Activated CD4-positive, alpha-beta T cell treated with anti-CD3 and anti-CD28 coated beads, Interleukin-2, amount 10 ng/mL, durations not matched to agents 7 days and 5 days (primary cell): ENCODE measurements around the gene UBE2K. TPM values are rescaled to one million over a fixed set of nuclear protein-coding genes. Genes with fewer than 3 reads are reported as not detected.
A peak's percentile ranks its signal among the peaks of the same experiment; 100 is the strongest.
"Not testable (repeated sequence)": the region's sequence is repeated elsewhere in the genome, so short reads cannot be mapped to it uniquely, and the experiment has no call there.

Source experiments
- CTCF ChIA-PET: fragments of 350-600 bp; sonication (Branson Sonifier 250); formaldehyde crosslinking; loops from one replicate; lab custom pipeline; 2021; ENCODE audit warnings: antibody characterized with exemption; lab: Charles Lee
- POLR2A ChIA-PET: fragments of 350-600 bp; sonication (Branson Sonifier 250); formaldehyde crosslinking; loops from one replicate; lab custom pipeline; 2021; ENCODE audit warnings: antibody characterized with exemption; lab: Charles Lee
- DNase-seq: peaks from one replicate; pipeline ENCODE4 v3.0.0-alpha.2; 2020
- H3K27ac Mint-ChIP-seq: one replicate; pipeline ENCODE4 v1.8.0; 2021; ENCODE audit warnings: mild to moderate bottlenecking, moderate library complexity, mixed read lengths
- H3K27me3 Mint-ChIP-seq: one replicate; pipeline ENCODE4 v1.8.0; 2021; ENCODE audit warnings: mixed read lengths
- H3K36me3 Mint-ChIP-seq: one replicate; pipeline ENCODE4 v1.8.0; 2021; ENCODE audit warnings: low read depth, mixed read lengths
- H3K4me1 Mint-ChIP-seq: one replicate; pipeline ENCODE4 v1.8.0; 2021; ENCODE audit warnings: mixed read lengths
- H3K4me3 Mint-ChIP-seq: one replicate; pipeline ENCODE4 v1.8.0; 2021; ENCODE audit warnings: mild to moderate bottlenecking, moderate library complexity, mixed read lengths
- H3K9me3 Mint-ChIP-seq: one replicate; pipeline ENCODE4 v1.8.0; 2021; ENCODE audit warnings: mixed read lengths
- total RNA-seq, 2 experiments: library from RNA; stranded (reverse); gene quantifications; one replicate each; pipeline ENCODE4 v1.2.3, GENCODE V29; 2021

UBE2K gene
- total RNA-seq, 2 experiments from 2014 or later: 69.3 to 90.8 TPM

- ChIA-PET CTCF (interaction anchor here (0.8 kb wide), 1 partner anchor 14 kb away, joined by 3 read pairs; no protein-coding TSS in a partner anchor), POLR2A (no interaction called here)
- Mint-ChIP-seq H3K4me3 (no peak overlapping the region), H3K9me3 (no peaks in the 10 kb centered on the region), H3K27me3 (no peaks in the 10 kb centered on the region), H3K4me1 (peaks cover 56% of the 10 kb centered on the region), H3K27ac (no peak overlapping the region), H3K36me3 (peaks cover 35% of the 10 kb centered on the region)
- no peak for DNase-seq
Observed at GRCh38 chr4:39716356-39716755, 18.4 kb downstream of the UBE2K start.

GRCh38 chr4:39717743-39718142 lies 19.8 kb downstream of the UBE2K start:
- H3K4me1 Mint-ChIP-seq: peaks cover 54% of the 10 kb centered on the region
- DNase-seq, H3K9me3 Mint-ChIP-seq, H3K4me3 Mint-ChIP-seq, H3K27me3 Mint-ChIP-seq: not testable (repeated sequence)
- POLR2A ChIA-PET: interaction anchor here (0.6 to 1.5 kb wide), 2 partner anchors 12 to 20 kb away, joined by 3 to 4 read pairs; no protein-coding TSS in a partner anchor
- H3K36me3 Mint-ChIP-seq: peaks cover 28% of the 10 kb centered on the region
- peak overlapping the region; percentile 78 for H3K27ac Mint-ChIP-seq
- CTCF ChIA-PET: interaction anchor here (0.5 to 1.3 kb wide), 3 partner anchors 9 to 49 kb away, joined by 3 to 4 read pairs (median 4); no protein-coding TSS in a partner anchor

- Mint-ChIP-seq H3K27ac (peak overlapping the region; percentile 2), H3K4me1 (peaks cover 51% of the 10 kb centered on the region), H3K27me3 (no peaks in the 10 kb centered on the region), H3K9me3 (no peaks in the 10 kb centered on the region), H3K36me3 (peaks cover 28% of the 10 kb centered on the region), H3K4me3 (no peak overlapping the region)
- DNase-seq: no peak
- ChIA-PET CTCF (interaction anchor here (0.5 to 1.3 kb wide), 3 partner anchors 10 to 50 kb away, joined by 3 to 4 read pairs (median 4); no protein-coding TSS in a partner anchor), POLR2A (interaction anchor here (0.6 to 1.5 kb wide), 2 partner anchors 13 to 19 kb away, joined by 3 to 4 read pairs; no protein-coding TSS in a partner anchor)
Observed at GRCh38 chr4:39718366-39719323, 20.7 kb downstream of the UBE2K start.

- CTCF ChIA-PET: interaction anchor here (0.7 kb wide), 1 partner anchor 246 kb away, joined by 3 read pairs; no protein-coding TSS in a partner anchor
- Mint-ChIP-seq H3K27me3 (no peaks in the 10 kb centered on the region), H3K4me1 (peaks cover 47% of the 10 kb centered on the region), H3K9me3 (no peaks in the 10 kb centered on the region), H3K36me3 (peaks cover 26% of the 10 kb centered on the region), H3K27ac (no peak overlapping the region), H3K4me3 (no peak overlapping the region)
- POLR2A ChIA-PET: no interaction called here
- DNase-seq: no peak
Observed at GRCh38 chr4:39719804-39720580, 22.1 kb downstream of the UBE2K start.

GRCh38 chr4:39721273-39721672 lies 23.3 kb downstream of the UBE2K start:
- H3K27ac Mint-ChIP-seq, H3K27me3 Mint-ChIP-seq, H3K9me3 Mint-ChIP-seq, POLR2A ChIA-PET, H3K4me3 Mint-ChIP-seq, DNase-seq: not testable (repeated sequence)
- peaks cover 24% of the 10 kb centered on the region for H3K36me3 Mint-ChIP-seq
- peaks cover 37% of the 10 kb centered on the region for H3K4me1 Mint-ChIP-seq
- CTCF ChIA-PET: interaction anchor here (0.6 to 0.8 kb wide), 3 partner anchors 17 to 159 kb away, joined by 3 to 5 read pairs (median 3); no protein-coding TSS in a partner anchor

GRCh38 chr4:39721788-39722187 lies 23.9 kb downstream of the UBE2K start:
- ChIA-PET POLR2A (no interaction called here), CTCF (interaction anchor here (0.8 kb wide), 1 partner anchor 17 kb away, joined by 3 read pairs; no protein-coding TSS in a partner anchor)
- no peak for DNase-seq
- Mint-ChIP-seq H3K4me3 (no peak overlapping the region), H3K36me3 (peaks cover 24% of the 10 kb centered on the region), H3K4me1 (peaks cover 35% of the 10 kb centered on the region), H3K27ac (no peak overlapping the region), H3K27me3 (no peaks in the 10 kb centered on the region), H3K9me3 (no peaks in the 10 kb centered on the region)

- peaks cover 22% of the 10 kb centered on the region for H3K36me3 Mint-ChIP-seq
- H3K4me3 Mint-ChIP-seq: no peak overlapping the region
- DNase-seq: no peak
- H3K9me3 Mint-ChIP-seq: no peaks in the 10 kb centered on the region
- H3K27ac Mint-ChIP-seq: no peak overlapping the region
- peaks cover 14% of the 10 kb centered on the region for H3K4me1 Mint-ChIP-seq
- POLR2A ChIA-PET: interaction anchor here (0.6 kb wide), 1 partner anchor 87 kb away, joined by 4 read pairs; no protein-coding TSS in a partner anchor
- no peaks in the 10 kb centered on the region for H3K27me3 Mint-ChIP-seq
- CTCF ChIA-PET: interaction anchor here (1.6 kb wide), 1 partner anchor 15 kb away, joined by 6 read pairs; no protein-coding TSS in a partner anchor
Observed at GRCh38 chr4:39729557-39729956, 31.6 kb downstream of the UBE2K start.

GRCh38 chr4:39730072-39730471 lies 32.1 kb downstream of the UBE2K start:
- H3K27me3 Mint-ChIP-seq: no peaks in the 10 kb centered on the region
- DNase-seq: no peak
- H3K9me3 Mint-ChIP-seq: no peaks in the 10 kb centered on the region
- POLR2A ChIA-PET: no interaction called here
- CTCF ChIA-PET: interaction anchor here (0.6 to 1.6 kb wide), 3 partner anchors 14 to 407 kb away, joined by 3 to 6 read pairs (median 3); no protein-coding TSS in a partner anchor
- no peak overlapping the region for H3K4me3 Mint-ChIP-seq
- H3K27ac Mint-ChIP-seq: no peak overlapping the region
- H3K4me1 Mint-ChIP-seq: peaks cover 11% of the 10 kb centered on the region
- H3K36me3 Mint-ChIP-seq: peaks cover 21% of the 10 kb centered on the region

GRCh38 chr4:39731908-39732307 lies 34.0 kb downstream of the UBE2K start:
- peaks cover 11% of the 10 kb centered on the region for H3K4me1 Mint-ChIP-seq
- no peaks in the 10 kb centered on the region for H3K27me3 Mint-ChIP-seq
- no peak overlapping the region for H3K4me3 Mint-ChIP-seq
- POLR2A ChIA-PET: no interaction called here
- CTCF ChIA-PET: interaction anchor here (0.6 to 1.4 kb wide), 3 partner anchors 14 to 910 kb away, joined by 3 to 5 read pairs (median 3); no protein-coding TSS in a partner anchor
- H3K9me3 Mint-ChIP-seq: no peaks in the 10 kb centered on the region
- H3K36me3 Mint-ChIP-seq: peaks cover 20% of the 10 kb centered on the region
- no peak overlapping the region for H3K27ac Mint-ChIP-seq
- DNase-seq: no peak

GRCh38 chr4:39732728-39733127 lies 34.8 kb downstream of the UBE2K start:
- no peak for DNase-seq
- POLR2A ChIA-PET: interaction anchor here (0.6 kb wide), 1 partner anchor 259 kb away, joined by 4 read pairs; no protein-coding TSS in a partner anchor
- H3K27ac Mint-ChIP-seq: no peak overlapping the region
- peaks cover 21% of the 10 kb centered on the region for H3K36me3 Mint-ChIP-seq
- no peaks in the 10 kb centered on the region for H3K27me3 Mint-ChIP-seq
- H3K9me3 Mint-ChIP-seq: no peaks in the 10 kb centered on the region
- no peak overlapping the region for H3K4me3 Mint-ChIP-seq
- CTCF ChIA-PET: interaction anchor here (0.6 kb wide), 1 partner anchor 909 kb away, joined by 5 read pairs; no protein-coding TSS in a partner anchor
- peaks cover 11% of the 10 kb centered on the region for H3K4me1 Mint-ChIP-seq

GRCh38 chr4:39739591-39739990 lies 41.7 kb downstream of the UBE2K start:
- H3K27me3 Mint-ChIP-seq, H3K4me3 Mint-ChIP-seq, H3K27ac Mint-ChIP-seq, POLR2A ChIA-PET, H3K9me3 Mint-ChIP-seq, H3K4me1 Mint-ChIP-seq, DNase-seq: not testable (repeated sequence)
- peaks cover 11% of the 10 kb centered on the region for H3K36me3 Mint-ChIP-seq
- CTCF ChIA-PET: interaction anchor here (2.5 kb wide), 1 partner anchor 9 kb away, joined by 7 read pairs; no protein-coding TSS in a partner anchor

- DNase-seq: no peak
- peaks cover 11% of the 10 kb centered on the region for H3K36me3 Mint-ChIP-seq
- no peak overlapping the region for H3K27ac Mint-ChIP-seq
- H3K4me3 Mint-ChIP-seq: no peak overlapping the region
- H3K4me1 Mint-ChIP-seq: no peaks in the 10 kb centered on the region
- no peaks in the 10 kb centered on the region for H3K27me3 Mint-ChIP-seq
- ChIA-PET CTCF (interaction anchor here (0.6 kb wide), 1 partner anchor 228 kb away, joined by 3 read pairs; no protein-coding TSS in a partner anchor), POLR2A (no interaction called here)
- H3K9me3 Mint-ChIP-seq: no peaks in the 10 kb centered on the region
Observed at GRCh38 chr4:39741401-39741800, 43.5 kb downstream of the UBE2K start.
